ENCODE data around the gene EML1. TPM values are rescaled to one million over a fixed set of nuclear protein-coding genes. Genes with fewer than 3 reads are reported as not detected.

Gene EML1
- total and polyA plus RNA-seq, 2 of the 13 experiments (the other 11 are each of a cell fraction or from before 2014, with no cell fraction given): 0.59 to 1.7 TPM

- POLR2A ChIA-PET: interaction anchor here (1.1 kb wide), 1 partner anchor 25 kb away, joined by 3 read pairs; no protein-coding TSS in a partner anchor
- FAIRE-seq: no peak
- H3K9me3 ChIP-seq (ENCODE audit: low read length): no peaks in the 10 kb centered on the region
- CTCF ChIA-PET (ENCODE audit: low intra/inter-chr PET ratio, low total read pairs): no interaction called here
- 0 out of 2 replicates have a peak, but pooled peaks cover 2% of the 10 kb centered on the region for H4K20me1 ChIP-seq (ENCODE audit: insufficient read depth, low read length)
- in situ Hi-C loops (cut with HindIII; ENCODE audit: extremely low pct_ligation_motif_present, low pct_unique_long_range_greater_than_20kb) (no loop called here), intact Hi-C loops (cut with micrococcal nuclease; ENCODE audit: unreplicated experiment) (loop anchor here (5.0 kb wide), 1 partner anchor 715 kb away; no protein-coding TSS in a partner anchor)
- peak overlapping the region; percentile 69 to 92 (median 90) for H3K4me3 ChIP-seq (replicated peaks in 1 of 3; ENCODE audit: insufficient read depth in 1 of 3, low read depth in 2 of 3, low read length in 3 of 3)
- H3K9ac ChIP-seq (ENCODE audit: insufficient read depth, low read depth, low read length): peak overlapping the region; percentile 84
- peaks cover 33% of the 10 kb centered on the region for H3K79me2 ChIP-seq (ENCODE audit: insufficient read depth, low read length)
- H3K4me1 ChIP-seq (ENCODE audit: insufficient read depth, low read length): peaks cover 38% of the 10 kb centered on the region
- no peak for DNase-seq (ENCODE audit: low spot score)
- H3K4me2 ChIP-seq (ENCODE audit: low read depth, low read length): peak overlapping the region; percentile 85
- no peaks in the 10 kb centered on the region for H3K36me3 ChIP-seq (replicated peaks in 1 of 2; ENCODE audit: control insufficient read depth in 1 of 2, insufficient read depth in 2 of 2, low read length in 2 of 2)
- no TSS peak for BruUV-seq (replicated peaks)
- peak overlapping the region; percentile 30 for H3K27ac ChIP-seq (ENCODE audit: extremely low read length, insufficient read depth, low read length)
- H2AFZ ChIP-seq (ENCODE audit: low read length): no peak overlapping the region
- ATAC-seq: 0 out of 3 replicates have a peak, but pooled peaks have one; percentile 11
- peaks cover 0 to 31% of the 10 kb centered on the region in 2 experiments; a peak in 3 of 5 replicates for H3K27me3 ChIP-seq (ENCODE audit: control insufficient read depth in 1 of 2, insufficient read depth in 2 of 2, low read length in 2 of 2)
- 0% methylated on average over 19 of the region's 79 CpGs for WGBS (ENCODE audit: low lambda C conversion rate)
- peak; percentile 68 for TF ChIP-seq KMT2A (CRISPR knock-in tag; IDR thresholded peaks at IDR 0.05)
- TF ChIP-seq, protein P1, sequence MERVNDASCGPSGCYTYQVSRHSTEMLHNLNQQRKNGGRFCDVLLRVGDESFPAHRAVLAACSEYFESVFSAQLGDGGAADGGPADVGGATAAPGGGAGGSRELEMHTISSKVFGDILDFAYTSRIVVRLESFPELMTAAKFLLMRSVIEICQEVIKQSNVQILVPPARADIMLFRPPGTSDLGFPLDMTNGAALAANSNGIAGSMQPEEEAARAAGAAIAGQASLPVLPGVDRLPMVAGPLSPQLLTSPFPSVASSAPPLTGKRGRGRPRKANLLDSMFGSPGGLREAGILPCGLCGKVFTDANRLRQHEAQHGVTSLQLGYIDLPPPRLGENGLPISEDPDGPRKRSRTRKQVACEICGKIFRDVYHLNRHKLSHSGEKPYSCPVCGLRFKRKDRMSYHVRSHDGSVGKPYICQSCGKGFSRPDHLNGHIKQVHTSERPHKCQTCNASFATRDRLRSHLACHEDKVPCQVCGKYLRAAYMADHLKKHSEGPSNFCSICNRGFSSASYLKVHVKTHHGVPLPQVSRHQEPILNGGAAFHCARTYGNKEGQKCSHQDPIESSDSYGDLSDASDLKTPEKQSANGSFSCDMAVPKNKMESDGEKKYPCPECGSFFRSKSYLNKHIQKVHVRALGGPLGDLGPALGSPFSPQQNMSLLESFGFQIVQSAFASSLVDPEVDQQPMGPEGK (CRISPR knock-in tag; IDR thresholded peaks at IDR 0.05): peak; percentile 46; the same call in 1 of the 2 replicates
- TF ChIP-seq, protein P2, sequence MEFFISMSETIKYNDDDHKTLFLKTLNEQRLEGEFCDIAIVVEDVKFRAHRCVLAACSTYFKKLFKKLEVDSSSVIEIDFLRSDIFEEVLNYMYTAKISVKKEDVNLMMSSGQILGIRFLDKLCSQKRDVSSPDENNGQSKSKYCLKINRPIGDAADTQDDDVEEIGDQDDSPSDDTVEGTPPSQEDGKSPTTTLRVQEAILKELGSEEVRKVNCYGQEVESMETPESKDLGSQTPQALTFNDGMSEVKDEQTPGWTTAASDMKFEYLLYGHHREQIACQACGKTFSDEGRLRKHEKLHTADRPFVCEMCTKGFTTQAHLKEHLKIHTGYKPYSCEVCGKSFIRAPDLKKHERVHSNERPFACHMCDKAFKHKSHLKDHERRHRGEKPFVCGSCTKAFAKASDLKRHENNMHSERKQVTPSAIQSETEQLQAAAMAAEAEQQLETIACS (CRISPR knock-in tag; IDR thresholded peaks at IDR 0.05): peak; percentile 53; the same call in 1 of the 2 replicates
- TF ChIP-seq GFI1 (CRISPR knock-in tag; IDR thresholded peaks at IDR 0.05; ENCODE audit: borderline replicate concordance): no peak
- peak; percentile 55; the same call in 1 of the 2 replicates for TF ChIP-seq KDM2A (CRISPR knock-in tag; IDR thresholded peaks at IDR 0.05; ENCODE audit: borderline replicate concordance, low read depth)
- no peak for TF ChIP-seq ELF4 (CRISPR knock-in tag; IDR thresholded peaks at IDR 0.05; ENCODE audit: borderline replicate concordance)
- TF ChIP-seq, protein P3, sequence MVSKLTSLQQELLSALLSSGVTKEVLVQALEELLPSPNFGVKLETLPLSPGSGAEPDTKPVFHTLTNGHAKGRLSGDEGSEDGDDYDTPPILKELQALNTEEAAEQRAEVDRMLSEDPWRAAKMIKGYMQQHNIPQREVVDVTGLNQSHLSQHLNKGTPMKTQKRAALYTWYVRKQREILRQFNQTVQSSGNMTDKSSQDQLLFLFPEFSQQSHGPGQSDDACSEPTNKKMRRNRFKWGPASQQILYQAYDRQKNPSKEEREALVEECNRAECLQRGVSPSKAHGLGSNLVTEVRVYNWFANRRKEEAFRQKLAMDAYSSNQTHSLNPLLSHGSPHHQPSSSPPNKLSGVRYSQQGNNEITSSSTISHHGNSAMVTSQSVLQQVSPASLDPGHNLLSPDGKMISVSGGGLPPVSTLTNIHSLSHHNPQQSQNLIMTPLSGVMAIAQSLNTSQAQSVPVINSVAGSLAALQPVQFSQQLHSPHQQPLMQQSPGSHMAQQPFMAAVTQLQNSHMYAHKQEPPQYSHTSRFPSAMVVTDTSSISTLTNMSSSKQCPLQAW (CRISPR knock-in tag; IDR thresholded peaks at IDR 0.05): 0 out of 2 replicates have a peak, but pooled peaks have one; percentile 23
- peak; percentile 38; the same call in 1 of the 2 replicates for TF ChIP-seq KMT2B (CRISPR knock-in tag; IDR thresholded peaks at IDR 0.05)
- TF ChIP-seq ZNF670 (CRISPR knock-in tag; IDR thresholded peaks at IDR 0.05; ENCODE audit: borderline replicate concordance): 0 out of 2 replicates have a peak, but pooled peaks have one; percentile 31
- 0 out of 2 replicates have a peak, but pooled peaks have one; percentile 20 for TF ChIP-seq RBFOX2 (IDR thresholded peaks at IDR 0.05; ENCODE audit: low read depth, low read length)
- TF ChIP-seq, protein P4, sequence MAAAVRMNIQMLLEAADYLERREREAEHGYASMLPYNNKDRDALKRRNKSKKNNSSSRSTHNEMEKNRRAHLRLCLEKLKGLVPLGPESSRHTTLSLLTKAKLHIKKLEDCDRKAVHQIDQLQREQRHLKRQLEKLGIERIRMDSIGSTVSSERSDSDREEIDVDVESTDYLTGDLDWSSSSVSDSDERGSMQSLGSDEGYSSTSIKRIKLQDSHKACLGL (CRISPR knock-in tag; IDR thresholded peaks at IDR 0.05): 0 out of 2 replicates have a peak, but pooled peaks have one; percentile 27
- TF ChIP-seq CSRNP1 (CRISPR knock-in tag; IDR thresholded peaks at IDR 0.05): peak; percentile 38; the same call in 1 of the 2 replicates
- TF ChIP-seq HNRNPLL (IDR thresholded peaks at IDR 0.05; ENCODE audit: low read depth, low read length, poor library complexity, severe bottlenecking): peak; percentile 43
- 0 out of 2 replicates have a peak, but pooled peaks have one; percentile 68 for TF ChIP-seq ARID2 (CRISPR knock-in tag; IDR thresholded peaks at IDR 0.05; ENCODE audit: borderline replicate concordance)
These were observed 178.9 kb downstream of the EML1 start for GRCh38 chr14:99971941-99972747.
